ENCODE results near the gene PRKN.
"Not testable (repeated sequence)": the region's sequence is repeated elsewhere in the genome, so short reads cannot be mapped to it uniquely, and the experiment has no call there.

The PRKN gene

DNA sequence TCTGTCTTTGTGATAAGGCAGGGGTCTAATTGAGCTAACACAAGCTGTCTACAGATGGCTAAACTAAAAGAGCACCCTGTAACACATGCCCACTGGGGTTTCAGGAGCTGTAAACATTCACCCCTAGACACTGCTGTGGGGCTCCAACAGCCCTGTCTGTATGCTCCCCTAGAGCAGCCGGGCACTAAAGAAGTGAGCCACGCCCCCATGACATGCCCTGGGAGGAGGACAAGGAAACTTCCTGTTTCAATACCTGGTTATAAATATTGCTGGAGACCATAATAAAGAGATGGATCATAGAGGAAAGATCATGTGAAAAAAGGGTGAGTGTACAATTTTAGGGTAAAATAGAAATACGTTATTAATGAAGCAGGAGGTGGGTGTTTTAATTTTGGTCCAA, 786.0 kb downstream of the PRKN start:
- no peak for DNase-seq

- no peak for DNase-seq
These were observed 787.0 kb downstream of the PRKN start for GRCh38 chr6:161940519-161940918.

- DNase-seq = no peak
These were observed 801.2 kb downstream of the PRKN start for GRCh38 chr6:161926324-161926723.

GRCh38 chr6:161924516-161925116, 803.0 kb downstream of the PRKN start:
- DNase-seq = no peak

DNA sequence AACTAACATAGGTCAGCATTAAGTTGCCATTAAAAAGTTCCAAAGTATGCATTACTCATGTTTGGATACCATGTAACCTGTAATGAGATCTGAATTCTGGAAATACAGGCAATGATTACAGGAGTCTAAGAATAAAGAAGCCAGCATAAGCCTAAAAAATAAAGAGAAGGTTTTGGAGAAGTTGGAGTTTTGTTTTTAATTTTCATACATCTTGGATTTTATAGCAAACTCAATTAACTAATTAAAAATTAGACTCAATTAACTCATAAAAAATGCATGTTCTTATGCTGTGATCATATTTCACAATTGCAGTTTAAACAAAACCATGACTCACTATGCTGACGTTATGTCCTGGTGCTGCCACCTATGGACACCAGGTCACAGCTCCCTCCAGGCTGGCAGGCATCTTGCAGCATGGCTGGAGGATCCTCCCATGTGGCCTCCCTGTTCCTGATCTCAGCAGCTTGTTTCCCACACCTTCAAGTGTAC, 804.9 kb downstream of the PRKN start:
- DNase-seq = peak; percentile 16

- peak; percentile 12 for DNase-seq
These were observed 805.8 kb downstream of the PRKN start for GRCh38 chr6:161921602-161922395.

DNA sequence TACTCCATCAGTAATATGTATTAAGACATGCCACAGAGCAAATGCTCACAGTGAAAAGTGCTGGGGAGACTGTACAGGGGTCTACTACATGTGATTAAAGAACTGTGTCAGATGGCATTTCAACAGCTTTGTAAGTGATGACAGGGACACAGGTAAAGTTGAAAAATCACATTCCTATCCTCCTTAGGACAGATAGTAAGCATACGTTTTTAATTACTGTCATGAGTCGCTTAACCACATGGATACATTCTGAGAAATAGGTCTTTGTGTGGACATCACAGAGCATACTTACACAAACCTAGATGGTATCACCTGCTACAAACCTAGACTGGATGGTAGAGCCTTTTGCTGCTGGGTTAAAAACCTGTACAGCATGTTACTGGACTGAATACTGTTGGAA, 807.9 kb downstream of the PRKN start:
- no peak for DNase-seq

DNA sequence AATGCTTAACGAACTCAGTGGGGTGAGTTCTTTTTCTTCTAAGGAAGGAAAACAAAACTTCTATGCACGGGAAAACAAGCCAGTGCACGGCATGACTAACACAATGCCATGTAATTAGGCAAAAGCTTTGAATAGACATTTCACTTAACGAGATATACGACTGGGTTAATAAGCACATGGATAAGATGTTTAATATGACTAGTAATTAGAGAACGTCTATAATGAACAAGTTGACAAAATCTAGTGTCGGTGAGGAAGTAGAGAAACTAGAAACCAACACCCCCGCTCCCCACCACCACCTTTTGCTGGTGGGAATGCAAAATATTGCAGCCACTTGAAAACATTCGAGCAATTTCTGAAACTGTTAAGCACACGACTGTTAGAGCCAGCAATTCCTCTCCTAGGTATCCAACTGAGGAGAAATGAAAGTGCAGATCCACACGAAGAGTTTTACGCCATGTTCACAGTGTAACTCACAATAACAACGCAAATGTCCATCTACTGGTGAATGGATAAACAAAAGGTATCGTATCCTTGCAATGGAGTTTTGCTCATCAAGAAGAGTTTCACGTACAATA, 808.8 kb downstream of the PRKN start:
- DNase-seq = no peak

DNA sequence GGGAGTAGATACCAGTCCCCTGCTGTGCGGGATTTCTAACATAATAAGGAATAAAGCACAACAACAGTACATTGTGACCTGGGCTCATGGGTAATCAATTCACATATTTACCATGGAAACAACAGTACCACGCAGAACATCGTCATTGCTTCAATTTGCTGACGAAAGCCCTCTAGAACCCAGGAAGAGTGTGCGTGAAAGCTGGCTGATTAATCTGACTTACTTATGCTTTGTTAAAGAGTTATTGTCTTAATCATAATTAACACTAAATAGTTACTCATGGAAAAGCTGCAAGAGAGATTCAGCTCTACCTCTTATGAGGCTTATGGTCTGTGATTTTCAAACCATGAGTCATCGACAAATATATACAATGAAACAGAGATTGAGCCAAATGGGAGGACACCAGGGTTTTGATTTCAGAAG, 809.4 kb downstream of the PRKN start:
- DNase-seq = no peak

- DNase-seq = no peak
These were observed 809.9 kb downstream of the PRKN start for GRCh38 chr6:161917645-161918044.

GRCh38 chr6:161915456-161915964, 812.1 kb downstream of the PRKN start:
- DNase-seq = no peak

DNA sequence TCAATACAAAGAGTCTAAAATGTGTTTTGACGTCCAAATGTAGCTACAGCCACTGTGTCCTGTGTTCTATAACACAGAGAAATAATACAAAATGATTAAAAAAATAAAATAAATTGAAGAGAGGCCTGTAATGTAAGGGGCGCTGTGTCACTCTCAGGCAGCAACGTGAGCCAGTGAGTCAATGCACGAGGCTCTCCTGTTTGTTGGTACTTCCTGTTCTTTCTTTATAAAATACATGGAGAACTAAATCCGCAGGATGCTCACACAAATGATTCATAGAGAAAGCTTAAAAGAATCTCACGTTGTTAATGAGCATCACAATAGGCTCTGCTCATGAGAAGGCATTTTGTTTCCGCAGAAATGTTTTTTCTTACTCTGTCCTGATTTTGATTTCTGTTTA, 818.7 kb downstream of the PRKN start:
- no peak for DNase-seq

- DNase-seq = no peak
These were observed 821.0 kb downstream of the PRKN start for GRCh38 chr6:161906571-161906970.

GRCh38 chr6:161903584-161904212, 823.9 kb downstream of the PRKN start:
- no peak for DNase-seq

DNA sequence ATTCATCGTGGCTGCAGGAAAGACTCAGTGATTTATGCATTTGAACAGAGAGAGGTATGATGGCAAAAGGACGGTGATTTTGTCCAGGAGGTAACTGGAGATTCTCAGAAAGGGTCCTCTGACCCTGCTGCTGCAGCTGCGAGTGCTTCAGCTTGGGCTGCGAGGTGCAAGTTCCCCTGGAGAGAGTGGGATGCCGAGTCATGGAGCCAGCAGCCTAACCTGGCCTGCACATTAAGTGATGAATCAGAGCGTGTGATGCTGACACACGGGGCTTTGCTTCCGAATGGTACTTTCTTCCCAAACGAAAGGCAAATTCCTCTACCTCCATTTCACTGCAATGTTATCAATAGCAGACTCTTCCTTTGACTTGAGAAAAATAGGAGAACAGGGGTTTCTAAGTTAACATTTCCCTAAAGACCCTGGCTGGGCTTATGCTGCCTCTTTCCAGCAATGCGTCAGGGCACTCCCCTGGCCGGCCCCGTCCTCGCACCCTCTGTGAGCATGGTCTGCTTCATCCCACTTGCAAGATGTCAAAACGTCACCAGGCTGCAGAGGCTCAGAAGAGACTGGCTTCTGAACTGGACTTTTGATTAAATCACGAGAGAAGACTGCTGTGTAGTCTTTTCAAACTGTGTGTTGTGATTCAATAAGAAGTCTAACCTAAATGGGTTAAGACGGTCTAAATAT, 825.7 kb downstream of the PRKN start:
- no peak for DNase-seq

GRCh38 chr6:161894436-161894835, 833.1 kb downstream of the PRKN start:
- no peak for DNase-seq

GRCh38 chr6:161891542-161891941, 836.0 kb downstream of the PRKN start:
- no peak for DNase-seq

DNA sequence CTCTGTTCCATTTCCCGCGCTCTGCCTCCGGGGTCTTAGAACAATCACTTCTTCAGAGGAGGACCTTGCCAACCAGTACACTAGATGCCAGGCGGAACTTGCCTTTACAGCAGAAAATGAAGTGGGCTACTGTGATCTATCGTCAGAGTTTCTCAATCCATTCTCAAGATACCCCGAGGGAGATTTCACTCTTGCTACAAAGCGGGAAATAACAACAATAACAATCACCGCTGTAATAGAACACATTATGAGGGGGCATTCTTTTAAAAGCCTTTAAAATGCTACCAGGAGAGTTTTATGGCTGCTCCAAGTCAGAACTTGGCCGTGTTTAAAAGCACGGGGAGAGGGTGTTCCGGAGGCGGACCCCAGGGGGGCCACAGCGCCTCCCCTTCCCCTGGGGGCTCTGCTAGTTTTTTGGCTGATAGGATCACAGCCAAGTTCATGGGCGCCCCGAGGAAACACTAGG, 836.7 kb downstream of the PRKN start:
- peak; percentile 43 for DNase-seq

DNA sequence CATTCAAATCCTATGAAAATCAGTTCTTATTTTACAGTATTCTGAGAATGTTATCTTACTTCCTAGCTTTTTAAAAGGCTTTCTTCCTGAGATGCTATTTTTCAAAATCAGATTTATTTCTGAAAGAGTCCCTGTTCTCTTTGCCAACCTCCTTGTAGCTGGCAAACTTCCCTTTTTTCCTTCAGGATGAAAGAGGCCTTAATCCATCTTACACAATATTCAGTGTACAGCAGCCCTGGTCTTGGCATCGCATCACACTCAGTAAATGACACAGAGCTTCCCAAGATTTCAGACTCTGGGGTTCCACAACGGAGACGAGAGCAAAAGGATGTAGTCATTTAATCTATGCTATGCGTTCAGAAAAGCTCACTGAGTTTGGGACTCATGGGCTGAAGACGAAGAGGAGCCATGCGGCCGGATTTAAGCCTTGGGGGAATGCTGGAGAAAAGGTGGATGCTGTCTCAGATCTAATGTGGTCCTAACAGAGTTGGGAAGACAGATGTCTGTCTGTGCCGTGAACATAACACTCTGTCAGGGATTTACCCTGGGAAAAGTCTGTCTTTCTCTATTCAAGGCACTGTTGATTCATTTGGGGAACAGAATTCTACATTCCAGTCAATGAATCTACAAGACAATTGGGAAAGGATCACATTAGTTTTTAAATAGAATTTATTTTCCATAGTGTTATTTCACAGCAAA, 837.3 kb downstream of the PRKN start:
- DNase-seq = peak; percentile 38

- peak; percentile 30 for DNase-seq
These were observed 838.2 kb downstream of the PRKN start for GRCh38 chr6:161889324-161889723.

GRCh38 chr6:161886545-161886944, 841.0 kb downstream of the PRKN start:
- DNase-seq = not testable (repeated sequence)

DNA sequence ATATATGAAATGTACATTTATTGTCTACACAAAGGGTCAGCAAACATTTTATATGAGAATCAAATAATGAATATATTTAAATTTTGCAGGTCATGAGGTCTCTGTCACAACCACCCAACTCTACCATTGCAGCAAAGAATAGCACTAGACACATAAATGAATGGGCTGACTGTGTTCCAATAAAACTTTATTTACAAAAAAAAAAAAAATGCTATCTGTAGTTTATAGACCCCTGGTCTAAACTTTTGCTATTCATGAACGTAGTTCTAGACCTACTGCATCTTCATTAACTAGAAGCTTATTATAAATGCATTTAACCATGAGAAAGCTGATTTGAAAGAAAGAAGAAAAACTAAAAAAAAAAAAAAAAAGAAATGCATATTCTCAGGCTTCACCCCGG, 842.8 kb downstream of the PRKN start:
- no peak for DNase-seq
